Astrocyte (in vitro differentiated cells and primary cell): ENCODE results near the gene PSME3. TPM values are rescaled to one million over a fixed set of nuclear protein-coding genes. Genes with fewer than 3 reads are reported as not detected.
"Not testable (repeated sequence)": the region's sequence is repeated elsewhere in the genome, so short reads cannot be mapped to it uniquely, and the experiment has no call there.

Experiments
- DNase-seq: peaks from one replicate; pipeline ENCODE4 v3.0.0-alpha.2; 2010; ENCODE audit warnings: low read depth
- FAIRE-seq: peaks from 2 replicates; lab custom pipeline; 2011; peaks lifted over from hg19 to GRCh38; lab: Jason Lieb, UNC
- H2AFZ ChIP-seq: 2 replicates; pipeline ENCODE4 v1.6.0; 2012; ENCODE audit warnings: low read depth, low read length, inconsistent platforms
- H3K27ac ChIP-seq: 2 replicates; pipeline ENCODE4 v1.5.1; 2011; ENCODE audit warnings: low read depth, low read length, inconsistent platforms
- H3K27me3 ChIP-seq: 2 replicates; pipeline ENCODE4 v1.6.0; 2011; ENCODE audit warnings: low read length, inconsistent platforms; ENCODE audit not compliant: insufficient read depth
- H3K36me3 ChIP-seq: 2 replicates; pipeline ENCODE4 v1.5.1; 2011; ENCODE audit warnings: low read length, inconsistent platforms; ENCODE audit not compliant: insufficient read depth
- H3K4me1 ChIP-seq: 2 replicates; pipeline ENCODE4 v1.5.1; 2011; ENCODE audit warnings: low read length, inconsistent platforms; ENCODE audit not compliant: insufficient read depth
- H3K4me2 ChIP-seq: 2 replicates; pipeline ENCODE4 v1.6.0; 2012; ENCODE audit warnings: low read length, inconsistent platforms
- H3K4me3 ChIP-seq: 2 replicates; pipeline ENCODE4 v1.5.1; 2011; ENCODE audit warnings: low read depth, mild to moderate bottlenecking, low read length, inconsistent platforms; ENCODE audit not compliant: insufficient read depth
- H3K79me2 ChIP-seq: 2 replicates; pipeline ENCODE4 v1.6.0; 2012; ENCODE audit warnings: mild to moderate bottlenecking, low read length, inconsistent platforms; ENCODE audit not compliant: insufficient read depth
- H3K9ac ChIP-seq: 2 replicates; pipeline ENCODE4 v1.6.0; 2012; ENCODE audit warnings: mild to moderate bottlenecking, low read length, inconsistent platforms
- H3K9me3 ChIP-seq: 2 replicates; pipeline ENCODE4 v1.5.1; 2012; ENCODE audit warnings: low read depth, mild to moderate bottlenecking, low read length, inconsistent platforms; ENCODE audit not compliant: insufficient read depth
- H4K20me1 ChIP-seq: 2 replicates; pipeline ENCODE4 v1.6.0; 2012; ENCODE audit warnings: low read length, inconsistent platforms; ENCODE audit not compliant: insufficient read depth
- H3K27ac Mint-ChIP-seq: one replicate; pipeline ENCODE4 v1.8.0; 2021; ENCODE audit warnings: mild to moderate bottlenecking, mixed read lengths; ENCODE audit not compliant: unreplicated experiment
- H3K27me3 Mint-ChIP-seq: one replicate; pipeline ENCODE4 v1.8.0; 2021; ENCODE audit warnings: low read depth, mixed read lengths; ENCODE audit not compliant: unreplicated experiment
- H3K36me3 Mint-ChIP-seq: one replicate; pipeline ENCODE4 v1.8.0; 2021; ENCODE audit warnings: low read depth, mixed read lengths; ENCODE audit not compliant: unreplicated experiment
- H3K4me1 Mint-ChIP-seq: one replicate; pipeline ENCODE4 v1.8.0; 2021; ENCODE audit warnings: low read depth, mixed read lengths; ENCODE audit not compliant: unreplicated experiment
- H3K4me3 Mint-ChIP-seq: one replicate; pipeline ENCODE4 v1.8.0; 2021; ENCODE audit warnings: mild to moderate bottlenecking, moderate library complexity, mixed read lengths; ENCODE audit not compliant: unreplicated experiment
- H3K9me3 Mint-ChIP-seq: one replicate; pipeline ENCODE4 v1.8.0; 2021; ENCODE audit warnings: mild to moderate bottlenecking, mixed read lengths; ENCODE audit not compliant: unreplicated experiment
- EZH2 ChIP-seq: IDR thresholded peaks from 2 replicates; pipeline ENCODE4 v1.6.1; 2012; ENCODE audit warnings: mild to moderate bottlenecking, low read length, inconsistent platforms; ENCODE audit not compliant: insufficient read depth
- total RNA-seq: library from RNA; stranded (reverse); gene quantifications from 2 replicates; pipeline ENCODE4 v1.2.1, GENCODE V29; 2021
- TF ChIP-seq, protein P1 (sequence below): IDR thresholded peaks from 2 replicates; pipeline ENCODE4 v1.5.1; 2011; ENCODE audit warnings: low read depth, mild to moderate bottlenecking, inconsistent platforms, low read length, moderate library complexity; ENCODE audit not compliant: insufficient read depth

Gene PSME3
- total RNA-seq, 1 donor from 2014 or later: 152 TPM

DNA sequence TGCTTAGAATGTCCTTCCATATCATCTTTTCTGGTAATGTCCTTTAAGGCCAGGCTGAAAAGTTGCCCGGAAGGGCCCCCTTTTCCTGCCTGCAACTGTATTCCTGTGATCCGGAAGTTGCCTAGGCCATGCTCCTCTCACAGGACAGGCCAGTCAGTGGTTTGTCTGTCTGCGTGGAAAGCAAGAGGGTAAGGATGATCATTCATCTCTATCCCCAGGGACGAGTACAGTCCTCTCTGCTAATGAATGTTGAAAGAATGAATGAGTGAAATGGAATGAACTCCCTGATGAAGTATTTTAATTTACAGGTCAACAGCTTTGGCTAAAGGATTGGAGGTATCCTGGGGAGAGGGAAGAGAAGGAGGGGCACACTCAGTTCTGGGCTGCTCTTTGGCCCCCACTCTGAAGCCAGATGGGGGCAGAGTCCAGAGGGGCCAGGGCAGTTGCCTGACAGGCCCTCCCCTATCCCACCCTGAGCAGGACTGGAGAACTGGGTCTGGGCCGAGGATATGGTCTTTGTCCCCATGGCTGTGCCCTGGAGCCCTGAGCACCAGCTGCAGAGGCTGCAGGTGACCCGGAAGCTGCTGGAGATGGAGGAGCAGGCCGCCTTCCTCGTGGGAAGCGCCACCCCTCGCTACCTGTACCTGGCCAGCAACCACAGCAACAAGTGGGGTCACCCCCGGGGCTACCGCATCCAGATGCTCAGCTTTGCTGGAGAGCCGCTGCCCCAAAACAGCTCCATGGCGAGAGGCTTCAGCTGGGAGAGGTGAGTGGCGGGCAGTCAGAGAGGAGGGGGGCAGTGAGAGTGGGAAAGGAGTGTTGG is 21.0 kb downstream of the PSME3 start:
- Histone ChIP-seq H3K79me2 (no peaks in the 10 kb centered on the region), H3K4me2 (no peak overlapping the region), H2AFZ (no peak overlapping the region), H3K9me3 (no peaks in the 10 kb centered on the region), H3K9ac (no peak overlapping the region), H3K4me1 (no peaks in the 10 kb centered on the region), H3K27me3 (peaks cover 5% of the 10 kb centered on the region), H3K4me3 (no peak overlapping the region), H3K27ac (no peak overlapping the region), H4K20me1 (no peaks in the 10 kb centered on the region), H3K36me3 (no peaks in the 10 kb centered on the region)
- H3K27ac Mint-ChIP-seq: no peak overlapping the region
- peaks cover 16% of the 10 kb centered on the region for H3K36me3 Mint-ChIP-seq
- H3K9me3 Mint-ChIP-seq: no peaks in the 10 kb centered on the region
- no peak for TF ChIP-seq EZH2
- TF ChIP-seq, protein P1, sequence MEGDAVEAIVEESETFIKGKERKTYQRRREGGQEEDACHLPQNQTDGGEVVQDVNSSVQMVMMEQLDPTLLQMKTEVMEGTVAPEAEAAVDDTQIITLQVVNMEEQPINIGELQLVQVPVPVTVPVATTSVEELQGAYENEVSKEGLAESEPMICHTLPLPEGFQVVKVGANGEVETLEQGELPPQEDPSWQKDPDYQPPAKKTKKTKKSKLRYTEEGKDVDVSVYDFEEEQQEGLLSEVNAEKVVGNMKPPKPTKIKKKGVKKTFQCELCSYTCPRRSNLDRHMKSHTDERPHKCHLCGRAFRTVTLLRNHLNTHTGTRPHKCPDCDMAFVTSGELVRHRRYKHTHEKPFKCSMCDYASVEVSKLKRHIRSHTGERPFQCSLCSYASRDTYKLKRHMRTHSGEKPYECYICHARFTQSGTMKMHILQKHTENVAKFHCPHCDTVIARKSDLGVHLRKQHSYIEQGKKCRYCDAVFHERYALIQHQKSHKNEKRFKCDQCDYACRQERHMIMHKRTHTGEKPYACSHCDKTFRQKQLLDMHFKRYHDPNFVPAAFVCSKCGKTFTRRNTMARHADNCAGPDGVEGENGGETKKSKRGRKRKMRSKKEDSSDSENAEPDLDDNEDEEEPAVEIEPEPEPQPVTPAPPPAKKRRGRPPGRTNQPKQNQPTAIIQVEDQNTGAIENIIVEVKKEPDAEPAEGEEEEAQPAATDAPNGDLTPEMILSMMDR: no peak
- no peak for DNase-seq
- H3K27me3 Mint-ChIP-seq: peaks cover 24% of the 10 kb centered on the region
- no peak for FAIRE-seq
- no peak overlapping the region for H3K4me3 Mint-ChIP-seq
- peaks cover 3% of the 10 kb centered on the region for H3K4me1 Mint-ChIP-seq

- Histone ChIP-seq H3K79me2 (no peaks in the 10 kb centered on the region), H3K36me3 (no peaks in the 10 kb centered on the region), H3K9me3 (no peaks in the 10 kb centered on the region), H4K20me1 (no peaks in the 10 kb centered on the region), H3K27me3 (no peaks in the 10 kb centered on the region), H3K4me2 (no peak overlapping the region), H3K27ac (no peak overlapping the region), H3K4me1 (no peaks in the 10 kb centered on the region), H3K4me3 (no peak overlapping the region), H2AFZ (no peak overlapping the region), H3K9ac (no peak overlapping the region)
- Mint-ChIP-seq H3K27me3 (peaks cover 24% of the 10 kb centered on the region), H3K4me1 (peaks cover 5% of the 10 kb centered on the region), H3K27ac (no peak overlapping the region), H3K4me3 (no peak overlapping the region), H3K36me3 (peaks cover 16% of the 10 kb centered on the region), H3K9me3 (no peaks in the 10 kb centered on the region)
- DNase-seq (no peak), FAIRE-seq (no peak)
- TF ChIP-seq, protein P1: no peak
- no peak for TF ChIP-seq EZH2
Observed at GRCh38 chr17:42855048-42855596, 21.9 kb downstream of the PSME3 start.

- not testable (repeated sequence) for H3K9me3 Mint-ChIP-seq, H3K9me3 ChIP-seq, H3K4me1 Mint-ChIP-seq, H4K20me1 ChIP-seq, H3K36me3 ChIP-seq, H3K79me2 ChIP-seq, H3K4me3 ChIP-seq, H3K9ac ChIP-seq, H3K4me3 Mint-ChIP-seq, H3K27ac ChIP-seq, FAIRE-seq, H3K27ac Mint-ChIP-seq, H2AFZ ChIP-seq, DNase-seq, H3K4me2 ChIP-seq, H3K4me1 ChIP-seq, H3K27me3 ChIP-seq
- H3K27me3 Mint-ChIP-seq: peaks cover 24% of the 10 kb centered on the region
- peaks cover 16% of the 10 kb centered on the region for H3K36me3 Mint-ChIP-seq
Observed at GRCh38 chr17:42856093-42856492, 22.9 kb downstream of the PSME3 start.

- not testable (repeated sequence) for H3K4me1 Mint-ChIP-seq, H4K20me1 ChIP-seq, H3K9ac ChIP-seq, H3K4me3 Mint-ChIP-seq, H3K4me1 ChIP-seq, H3K36me3 ChIP-seq, H3K9me3 ChIP-seq, FAIRE-seq, H3K79me2 ChIP-seq, H3K27ac Mint-ChIP-seq, H3K4me3 ChIP-seq, DNase-seq, H3K27me3 ChIP-seq, H3K9me3 Mint-ChIP-seq, H2AFZ ChIP-seq, H3K27ac ChIP-seq, H3K4me2 ChIP-seq
- Mint-ChIP-seq H3K36me3 (peaks cover 16% of the 10 kb centered on the region), H3K27me3 (peaks cover 24% of the 10 kb centered on the region)
Observed at GRCh38 chr17:42856516-42856915, 23.3 kb downstream of the PSME3 start.
